M059J (cell line): ENCODE results near the gene CDCP1. TPM values are rescaled to one million over a fixed set of nuclear protein-coding genes. Genes with fewer than 3 reads are reported as not detected.

Experiments
- DNase-seq: peaks from one replicate; pipeline ENCODE4 v3.0.0-alpha.2; 2012; ENCODE audit warnings: low read depth
- total RNA-seq: library from RNA; depleted of rRNA; stranded (reverse); fragments of >200 nt; shearing (Covaris generic); gene quantifications from 2 replicates; pipeline ENCODE4 v1.2.3, GENCODE V29; 2014; rRNA removed

The CDCP1 gene, protein sequence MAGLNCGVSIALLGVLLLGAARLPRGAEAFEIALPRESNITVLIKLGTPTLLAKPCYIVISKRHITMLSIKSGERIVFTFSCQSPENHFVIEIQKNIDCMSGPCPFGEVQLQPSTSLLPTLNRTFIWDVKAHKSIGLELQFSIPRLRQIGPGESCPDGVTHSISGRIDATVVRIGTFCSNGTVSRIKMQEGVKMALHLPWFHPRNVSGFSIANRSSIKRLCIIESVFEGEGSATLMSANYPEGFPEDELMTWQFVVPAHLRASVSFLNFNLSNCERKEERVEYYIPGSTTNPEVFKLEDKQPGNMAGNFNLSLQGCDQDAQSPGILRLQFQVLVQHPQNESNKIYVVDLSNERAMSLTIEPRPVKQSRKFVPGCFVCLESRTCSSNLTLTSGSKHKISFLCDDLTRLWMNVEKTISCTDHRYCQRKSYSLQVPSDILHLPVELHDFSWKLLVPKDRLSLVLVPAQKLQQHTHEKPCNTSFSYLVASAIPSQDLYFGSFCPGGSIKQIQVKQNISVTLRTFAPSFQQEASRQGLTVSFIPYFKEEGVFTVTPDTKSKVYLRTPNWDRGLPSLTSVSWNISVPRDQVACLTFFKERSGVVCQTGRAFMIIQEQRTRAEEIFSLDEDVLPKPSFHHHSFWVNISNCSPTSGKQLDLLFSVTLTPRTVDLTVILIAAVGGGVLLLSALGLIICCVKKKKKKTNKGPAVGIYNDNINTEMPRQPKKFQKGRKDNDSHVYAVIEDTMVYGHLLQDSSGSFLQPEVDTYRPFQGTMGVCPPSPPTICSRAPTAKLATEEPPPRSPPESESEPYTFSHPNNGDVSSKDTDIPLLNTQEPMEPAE
- total RNA-seq: 23.7 and 33.5 TPM in 2 replicates

DNA sequence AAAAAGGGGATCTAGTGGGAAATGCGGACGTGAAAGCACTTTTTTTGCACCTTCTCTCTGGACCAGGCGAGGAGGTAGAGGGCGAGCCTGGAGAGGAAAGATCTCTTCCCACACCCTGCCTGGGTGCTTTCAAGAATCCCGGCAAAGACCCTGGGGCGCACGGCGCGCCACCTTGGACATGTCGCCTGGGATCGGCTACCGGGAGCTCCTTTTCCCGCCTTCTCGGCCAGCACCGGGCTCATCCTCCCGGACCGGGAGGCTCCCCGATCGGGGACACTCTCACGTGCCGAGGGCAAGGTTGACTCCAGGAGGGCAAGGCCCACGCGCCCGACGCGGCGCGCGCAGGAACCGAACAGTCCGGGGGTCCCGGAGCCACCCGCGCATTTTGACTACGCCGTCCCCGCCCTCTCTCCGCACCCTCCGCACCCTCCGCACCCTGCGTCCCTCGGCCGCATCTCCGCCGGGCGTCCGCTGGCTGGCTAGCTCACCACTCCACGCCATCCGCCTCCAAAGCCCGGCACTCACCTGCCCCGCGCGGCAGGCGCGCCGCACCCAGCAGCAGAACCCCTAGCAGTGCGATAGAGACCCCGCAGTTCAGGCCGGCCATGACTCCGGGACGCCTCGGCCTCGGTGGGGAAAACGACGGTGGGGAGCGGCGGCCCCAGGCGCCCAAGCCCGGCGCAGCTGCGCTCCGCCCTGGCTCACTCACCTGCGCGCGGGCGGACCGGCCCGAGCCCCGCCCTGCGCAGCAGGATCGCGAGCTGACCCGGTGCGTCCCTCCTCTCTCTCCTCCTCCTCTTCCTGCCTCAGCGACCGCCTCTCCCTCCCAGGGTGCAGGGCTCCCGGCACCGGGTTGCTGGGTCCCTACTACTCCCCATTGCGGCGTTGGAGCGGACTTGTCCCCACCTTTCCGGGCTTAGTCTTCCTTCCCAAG lies at the start of gene CDCP1:
CDCP1 (minus strand) TSS at position 698 of the 934 bp plus-strand sequence; CDS start at position 607, 91 bp downstream.
- no peak for DNase-seq

DNA sequence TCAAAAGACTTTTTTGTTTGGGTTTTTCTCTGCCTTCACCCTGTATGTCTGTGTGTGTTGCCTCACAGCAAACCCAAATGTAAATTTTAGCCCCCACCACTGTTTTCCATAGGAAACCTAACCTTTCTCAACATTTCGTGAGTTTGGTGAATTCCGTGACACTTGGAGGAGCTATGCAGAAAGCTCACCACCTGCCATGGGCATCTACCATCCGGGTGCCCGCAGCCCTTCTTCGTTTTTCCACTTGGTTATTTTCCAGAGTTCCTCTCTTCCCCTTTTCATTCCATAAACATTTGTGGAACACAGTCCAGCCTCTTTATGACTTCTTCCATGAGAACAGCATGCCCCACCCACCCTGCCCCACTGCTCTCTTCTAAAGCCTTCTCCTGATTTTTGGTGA lies 48.6 kb upstream of the CDCP1 start:
- DNase-seq: no peak

DNA sequence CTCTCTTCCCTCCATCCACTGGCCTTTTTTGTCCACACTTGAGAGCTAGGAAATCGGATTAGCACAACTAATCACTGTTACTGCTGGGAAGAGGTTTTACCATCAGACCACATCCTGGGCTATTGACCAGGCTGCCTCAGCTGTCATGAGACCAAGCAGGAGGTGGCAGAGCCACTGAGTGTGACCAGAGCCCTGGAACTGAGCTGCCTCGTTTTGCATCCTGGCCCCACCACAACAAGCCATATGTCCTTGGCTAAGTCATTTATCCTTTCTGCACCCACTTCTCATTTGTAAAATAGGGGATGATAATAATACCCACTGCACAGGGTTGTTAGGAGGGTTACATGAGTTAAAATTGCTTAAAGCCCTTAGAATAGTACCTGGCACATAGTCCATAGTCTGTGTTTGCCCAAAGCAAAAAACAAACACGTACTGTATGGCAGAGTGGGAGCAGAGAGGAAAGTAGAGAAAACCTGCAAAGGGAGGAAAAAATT lies 45.8 kb upstream of the CDCP1 start:
- no peak for DNase-seq

DNA sequence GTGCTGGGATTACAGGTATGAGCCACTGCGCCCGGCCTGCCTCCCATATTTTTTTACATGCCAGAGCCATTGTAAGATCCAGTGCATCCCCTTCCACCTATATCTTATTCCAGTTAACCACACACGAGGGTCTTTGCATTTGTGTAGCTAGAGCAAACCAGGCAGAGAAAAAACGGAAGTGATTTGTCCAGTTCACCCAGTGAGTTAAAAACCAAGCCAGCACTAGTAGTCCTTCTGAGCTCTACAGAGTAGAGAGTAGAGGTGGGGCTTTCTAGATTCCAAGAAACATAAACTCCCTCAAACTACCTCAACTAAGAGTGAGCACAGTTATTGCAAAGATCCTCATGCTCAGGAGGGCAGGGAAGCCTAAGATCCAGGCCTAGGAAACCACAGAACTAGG lies 45.2 kb upstream of the CDCP1 start:
- DNase-seq: no peak

DNA sequence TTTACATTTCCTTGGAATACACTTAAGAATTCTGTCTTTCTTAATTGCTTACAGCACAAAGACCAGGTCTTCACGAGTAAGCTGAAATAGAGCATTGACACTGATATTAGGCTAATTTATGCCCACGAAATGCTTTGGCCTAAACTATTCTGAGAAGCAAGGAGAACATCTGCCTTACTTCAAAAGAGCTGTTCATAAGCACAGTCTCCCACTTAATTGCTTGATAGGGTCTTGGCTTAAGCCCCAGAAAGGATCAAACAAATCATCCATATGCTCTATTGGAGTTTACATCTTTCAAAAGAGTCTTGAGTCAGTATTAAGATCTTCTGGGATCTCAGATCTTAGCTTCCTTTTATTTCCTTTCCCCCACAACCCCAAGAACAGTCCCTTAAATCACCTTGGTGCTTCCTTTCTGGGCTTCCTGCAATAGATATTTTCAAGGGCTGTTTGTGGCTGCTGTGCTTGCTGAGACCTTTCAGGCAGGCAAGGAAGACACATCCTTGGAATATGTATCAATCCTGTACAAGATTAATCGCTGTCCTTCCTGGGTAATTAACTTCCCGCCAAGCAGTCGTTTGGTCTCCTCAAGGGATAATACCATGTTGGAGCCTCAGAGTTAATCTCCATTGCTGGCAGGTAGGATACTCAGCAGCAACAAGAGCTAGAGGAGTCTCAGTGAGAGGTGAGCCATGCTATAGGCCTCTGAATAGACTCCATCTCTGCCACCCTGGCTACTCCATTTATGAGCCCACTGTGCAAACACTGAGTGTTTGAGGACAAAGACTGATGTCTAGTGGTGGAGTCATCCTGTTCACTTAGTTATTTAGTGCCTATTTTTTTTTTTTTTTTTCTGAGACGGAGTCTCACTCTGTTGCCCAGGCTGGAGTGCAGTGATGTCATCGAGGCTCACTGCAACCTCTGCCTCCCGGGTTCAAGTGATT lies 42.8 kb upstream of the CDCP1 start:
- no peak for DNase-seq

DNA sequence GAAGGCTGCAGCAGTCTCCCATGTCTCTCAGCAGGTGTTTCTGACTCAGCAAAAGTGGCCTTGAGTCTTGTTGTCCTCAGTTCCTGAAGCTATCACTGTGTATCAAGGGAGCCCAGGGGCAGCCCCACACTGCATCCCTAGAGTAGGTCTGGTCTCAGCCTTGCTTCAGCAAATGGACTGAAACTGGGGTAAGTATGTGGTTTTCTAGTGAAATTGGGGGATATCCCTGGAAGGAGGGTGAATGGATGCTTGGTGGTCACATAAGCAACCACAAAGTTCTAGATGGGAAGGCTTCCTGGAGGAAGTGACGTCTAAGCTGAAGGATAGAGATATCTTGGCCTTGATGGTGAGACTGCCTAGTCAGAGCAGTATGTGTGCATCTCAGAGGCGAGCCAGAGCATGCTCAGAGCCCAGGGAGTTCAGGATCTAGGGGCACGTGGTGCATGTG lies 41.5 kb upstream of the CDCP1 start:
- DNase-seq: no peak

DNA sequence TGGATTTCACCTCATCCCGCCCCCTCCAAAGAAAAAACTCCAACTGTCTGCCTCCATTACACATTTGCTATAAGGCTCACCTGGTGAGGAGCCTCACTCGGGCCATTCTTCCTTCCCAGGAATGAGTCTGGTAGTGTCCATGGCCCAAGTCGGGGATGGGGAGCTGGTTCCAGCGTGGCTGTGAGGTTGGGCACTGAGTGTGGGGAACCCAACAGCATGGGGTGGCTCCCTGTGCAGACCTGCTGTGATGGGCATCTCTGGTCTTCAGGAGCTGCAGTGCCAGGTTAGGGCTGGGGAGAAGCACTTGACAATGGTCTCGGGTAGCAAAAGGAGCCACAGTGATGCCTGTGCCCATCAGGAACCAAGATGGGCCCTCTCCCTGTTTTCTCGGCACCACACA lies 40.7 kb upstream of the CDCP1 start:
- DNase-seq: no peak

DNA sequence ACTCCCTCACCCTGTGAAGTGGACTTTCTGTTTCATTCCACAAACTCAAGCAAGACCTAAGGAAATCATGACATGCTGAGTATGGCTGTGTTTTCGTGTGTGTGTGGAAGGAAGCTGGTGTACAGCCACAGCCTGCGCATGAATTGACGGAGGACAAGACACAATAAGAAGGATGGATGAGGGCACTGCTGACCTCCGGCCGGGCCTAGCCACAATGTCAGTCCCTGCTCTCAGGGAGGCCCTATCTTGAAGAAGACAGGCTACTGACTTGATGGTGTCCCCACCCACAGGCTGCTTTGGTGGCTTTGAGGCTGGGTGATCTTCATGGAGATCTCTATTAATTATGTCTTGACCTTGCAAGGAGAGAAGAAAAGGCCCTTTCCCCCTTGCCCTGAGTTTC lies 39.3 kb upstream of the CDCP1 start:
- DNase-seq: no peak

DNA sequence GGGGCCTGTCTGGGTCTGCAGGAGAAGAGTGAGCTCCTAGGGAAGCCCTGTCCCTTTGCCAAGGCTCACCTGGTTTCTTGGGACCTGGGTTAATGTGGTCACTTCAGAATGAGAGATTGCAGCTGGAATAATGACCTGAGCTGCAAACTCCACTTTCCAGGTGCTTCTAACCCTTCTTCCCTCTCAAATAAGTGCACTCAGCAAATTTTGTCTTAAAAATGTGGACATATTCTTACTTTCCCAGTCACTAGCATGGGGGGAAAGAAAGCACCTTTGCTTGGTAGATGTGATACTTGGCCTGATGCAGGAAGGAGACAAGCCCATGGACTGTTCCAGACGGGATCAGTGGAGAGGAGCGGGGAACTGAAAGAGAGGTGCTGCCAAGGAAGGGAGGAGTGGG lies 38.9 kb upstream of the CDCP1 start:
- no peak for DNase-seq

DNA sequence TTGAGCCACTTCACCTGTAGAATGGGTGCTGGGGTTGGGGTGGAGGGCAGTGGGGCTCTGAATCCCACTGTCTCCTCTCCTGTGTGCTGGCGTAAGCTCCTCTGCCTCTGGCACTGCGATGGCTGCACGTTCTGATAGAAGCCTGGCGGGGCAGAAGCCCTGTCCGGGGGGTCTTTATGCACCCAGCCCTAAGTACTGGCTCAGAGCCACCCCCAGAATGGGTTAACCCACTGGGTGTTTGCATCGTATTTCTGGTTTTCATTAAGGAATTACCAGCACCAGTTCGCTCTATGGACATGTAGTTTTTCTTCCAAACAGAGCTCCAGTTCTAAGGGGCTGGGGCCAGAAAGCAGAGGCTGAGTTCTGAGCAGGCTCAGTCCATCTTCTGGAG lies 37.7 kb upstream of the CDCP1 start:
- DNase-seq: no peak

DNA sequence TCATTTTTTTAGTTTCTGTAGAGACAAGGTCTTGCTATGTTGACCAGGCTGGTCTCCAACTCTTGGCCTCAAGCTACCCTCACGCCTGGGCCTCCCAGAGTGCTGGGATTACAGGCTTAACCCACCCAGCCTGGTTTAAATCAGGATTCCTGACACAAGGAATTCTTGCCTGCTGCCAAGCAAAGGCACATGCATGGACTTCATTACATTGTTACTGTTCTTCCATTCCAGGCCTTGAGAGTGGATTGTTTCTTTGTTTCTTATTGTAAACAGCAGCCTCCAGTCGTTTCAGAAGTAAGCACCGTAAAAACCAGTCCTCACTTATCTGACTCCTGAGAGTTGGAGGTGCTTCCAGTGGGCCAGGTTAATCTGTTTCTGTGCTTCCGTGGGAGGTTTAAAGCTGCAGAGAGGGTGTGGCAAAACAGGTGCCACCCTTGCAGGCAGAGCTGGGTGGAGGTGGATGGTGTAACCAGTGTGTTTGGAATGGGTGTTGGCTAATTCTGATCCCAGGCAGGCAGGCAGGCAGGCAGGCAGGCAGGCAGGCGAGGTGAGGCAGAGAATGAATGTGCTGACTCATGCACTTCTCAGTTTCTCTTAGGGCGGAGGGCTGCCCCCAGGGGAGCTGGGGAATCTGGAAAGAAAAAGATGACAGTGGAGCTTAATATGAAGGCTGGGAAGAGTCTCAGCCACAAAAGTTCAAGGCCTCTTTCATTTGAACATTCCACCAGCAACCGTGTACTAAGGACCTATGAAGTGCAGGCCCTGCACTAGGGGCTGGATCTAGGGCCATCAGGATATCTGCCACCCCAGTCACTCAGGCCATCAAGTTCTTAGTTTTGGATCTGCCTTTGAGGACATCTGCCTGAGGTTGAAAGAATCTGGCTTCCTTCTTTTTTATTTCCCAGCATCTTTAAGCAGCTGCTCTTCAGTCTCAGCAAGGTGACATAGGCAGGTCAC lies 37.0 kb upstream of the CDCP1 start:
- DNase-seq: peak; percentile 82

DNA sequence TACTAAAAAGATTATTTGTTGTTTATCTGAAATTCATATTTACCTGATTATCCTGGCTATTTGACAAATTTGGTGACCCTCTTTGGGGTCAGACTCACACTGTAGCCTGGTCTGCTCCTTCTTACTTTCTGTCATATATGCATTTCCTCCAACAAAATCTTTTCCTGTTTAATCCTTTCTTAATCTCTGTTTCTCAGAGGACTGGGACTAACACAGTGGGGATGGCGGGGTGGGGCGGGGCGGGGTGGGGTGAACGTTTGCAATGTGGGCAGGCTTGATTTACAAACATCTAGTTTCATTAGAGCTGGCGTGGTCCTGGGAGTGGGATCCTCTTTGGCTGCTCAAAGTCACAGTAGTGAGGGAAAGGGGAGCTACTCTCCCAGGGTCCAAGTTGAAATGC lies 35.3 kb upstream of the CDCP1 start:
- no peak for DNase-seq

DNA sequence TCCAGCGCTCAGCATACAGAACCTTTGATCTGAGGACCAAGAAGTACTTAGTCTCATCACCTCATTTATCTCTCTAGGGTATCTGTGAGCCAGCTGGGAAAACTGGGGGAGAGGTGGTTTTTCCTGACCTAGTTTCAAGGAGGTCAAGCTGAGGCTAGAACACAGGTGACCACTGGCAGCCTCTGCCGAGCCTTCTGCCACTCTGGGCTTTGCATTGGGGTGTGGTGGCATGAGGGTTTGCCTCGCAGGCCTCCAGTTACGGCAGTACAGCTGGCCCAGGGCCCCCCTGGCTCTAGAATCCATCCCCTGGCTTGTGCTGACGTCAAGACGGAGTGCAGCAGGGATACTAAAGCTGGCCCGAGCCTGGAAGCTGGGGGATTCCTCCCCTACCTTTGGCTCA lies 34.7 kb upstream of the CDCP1 start:
- no peak for DNase-seq

DNA sequence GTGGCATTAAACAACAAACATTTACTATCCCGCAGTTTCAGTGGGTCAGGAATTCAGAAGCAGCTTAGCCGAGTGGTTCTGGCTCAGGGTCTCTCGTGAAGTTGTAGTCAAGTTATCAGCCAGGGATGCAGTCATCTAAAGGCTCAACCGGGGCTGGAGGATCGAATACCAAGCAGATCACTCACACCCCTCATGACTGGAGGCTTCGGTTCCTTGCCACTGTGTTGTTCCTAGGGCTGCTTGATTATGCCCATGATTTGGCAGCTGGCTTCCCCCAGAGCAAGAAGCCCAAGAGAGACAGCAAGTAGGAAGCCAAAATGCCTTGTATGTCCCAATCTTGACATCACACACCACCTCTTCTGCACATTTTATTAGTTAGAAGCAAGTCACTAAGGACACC lies 33.9 kb upstream of the CDCP1 start:
- peak; percentile 78 for DNase-seq

DNA sequence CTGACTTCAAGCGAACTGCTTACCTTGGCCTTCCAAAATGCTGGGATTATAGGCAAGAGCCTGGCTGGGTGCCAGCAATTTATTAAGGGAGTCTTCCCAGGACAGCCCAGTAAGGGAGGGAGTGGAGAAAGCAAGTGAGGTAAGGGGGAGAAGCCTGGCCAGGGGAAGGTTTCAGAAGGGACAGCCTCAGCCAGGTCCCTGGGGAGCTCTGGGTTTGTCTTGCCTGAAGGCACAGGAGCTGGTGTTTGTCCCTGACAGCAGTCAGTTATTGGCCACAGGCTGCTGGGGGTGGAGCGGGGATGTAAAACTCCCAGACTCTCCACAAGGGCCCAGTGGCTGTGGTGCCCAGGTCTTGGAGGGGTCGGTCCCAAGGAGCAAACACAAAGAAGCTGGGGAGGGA lies 33.0 kb upstream of the CDCP1 start:
- DNase-seq: peak; percentile 67

DNA sequence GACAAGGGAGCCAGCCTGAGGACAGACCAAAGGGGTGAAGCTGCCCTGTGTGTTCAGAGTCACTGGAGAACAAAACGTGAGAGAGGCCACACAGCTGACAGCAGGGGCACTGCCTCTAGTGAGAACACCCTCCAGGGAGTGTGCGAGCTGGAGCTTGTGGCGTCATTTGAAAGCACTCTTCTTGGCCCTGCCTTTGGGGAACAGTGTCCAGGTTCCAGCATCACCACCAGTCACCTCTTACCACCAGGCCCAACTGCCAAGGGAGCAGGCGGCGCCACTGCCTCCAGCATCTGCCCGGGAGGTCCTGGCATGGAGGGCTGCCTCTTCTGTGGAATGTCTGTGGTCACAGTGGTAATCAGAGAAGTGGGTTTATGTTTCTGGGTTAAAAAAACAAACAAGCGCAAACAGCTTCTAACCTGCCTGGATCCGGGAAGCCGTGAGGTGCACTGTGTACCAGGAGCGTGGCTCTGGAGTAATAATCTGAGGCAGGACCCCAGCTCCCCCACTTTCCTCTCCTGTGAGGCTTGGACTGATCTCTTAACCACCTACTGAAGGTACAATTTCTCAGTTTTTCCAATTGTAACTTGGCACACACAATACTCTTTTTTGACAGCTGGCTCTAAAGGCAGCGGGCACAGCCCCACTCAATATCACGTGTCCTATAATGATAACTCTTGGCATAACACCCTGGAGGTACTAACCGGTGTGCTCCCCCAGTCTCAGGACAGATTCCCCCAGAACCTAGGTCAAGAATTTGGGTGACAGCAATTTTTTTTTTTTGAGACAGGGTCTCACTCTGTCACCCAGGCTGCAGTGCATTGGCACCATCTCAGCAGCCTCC lies 32.2 kb upstream of the CDCP1 start:
- peak; percentile 97 for DNase-seq

DNA sequence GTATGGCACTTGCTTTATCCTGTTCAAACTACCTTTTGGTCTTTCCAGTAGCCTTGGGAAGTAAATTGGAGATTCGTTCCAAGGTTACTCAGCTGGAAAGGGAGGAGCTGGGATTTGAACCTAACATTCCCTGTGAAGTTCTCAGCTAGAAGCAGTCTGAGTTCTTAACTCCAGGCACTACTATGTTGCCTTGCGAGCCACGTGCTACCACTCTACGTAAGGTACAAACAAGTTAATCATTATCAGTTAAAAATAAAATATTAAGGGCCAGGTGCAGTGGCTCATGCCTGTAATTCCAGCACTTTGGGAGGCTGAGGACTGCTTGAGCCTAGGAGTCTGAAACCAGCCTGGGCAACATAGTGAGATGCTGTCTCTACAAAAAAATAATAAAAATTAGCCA lies 30.7 kb upstream of the CDCP1 start:
- no peak for DNase-seq

DNA sequence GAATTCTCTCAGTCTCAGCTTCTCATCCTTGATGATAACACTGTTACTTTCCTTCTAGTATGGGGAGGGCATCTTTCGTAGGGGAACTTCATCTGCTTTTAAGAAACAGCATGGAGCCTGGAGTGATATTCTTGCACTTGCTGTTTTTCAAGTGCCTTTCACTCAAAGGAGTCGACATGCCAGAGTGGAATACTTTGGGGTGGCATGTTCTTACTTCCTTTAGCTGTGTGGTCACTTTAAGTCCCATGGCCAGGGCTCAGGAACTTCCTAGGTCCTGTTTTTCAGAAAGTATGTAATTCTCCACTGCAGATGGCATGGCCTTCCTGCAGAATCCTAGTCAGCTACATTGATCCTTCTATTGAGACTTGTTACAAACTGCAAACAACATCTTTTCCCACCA lies 28.1 kb upstream of the CDCP1 start:
- DNase-seq: no peak
